ENCODE measurements around the gene SLC25A4.
A peak's percentile ranks its signal among the peaks of the same experiment; 100 is the strongest.

The SLC25A4 gene

DNA sequence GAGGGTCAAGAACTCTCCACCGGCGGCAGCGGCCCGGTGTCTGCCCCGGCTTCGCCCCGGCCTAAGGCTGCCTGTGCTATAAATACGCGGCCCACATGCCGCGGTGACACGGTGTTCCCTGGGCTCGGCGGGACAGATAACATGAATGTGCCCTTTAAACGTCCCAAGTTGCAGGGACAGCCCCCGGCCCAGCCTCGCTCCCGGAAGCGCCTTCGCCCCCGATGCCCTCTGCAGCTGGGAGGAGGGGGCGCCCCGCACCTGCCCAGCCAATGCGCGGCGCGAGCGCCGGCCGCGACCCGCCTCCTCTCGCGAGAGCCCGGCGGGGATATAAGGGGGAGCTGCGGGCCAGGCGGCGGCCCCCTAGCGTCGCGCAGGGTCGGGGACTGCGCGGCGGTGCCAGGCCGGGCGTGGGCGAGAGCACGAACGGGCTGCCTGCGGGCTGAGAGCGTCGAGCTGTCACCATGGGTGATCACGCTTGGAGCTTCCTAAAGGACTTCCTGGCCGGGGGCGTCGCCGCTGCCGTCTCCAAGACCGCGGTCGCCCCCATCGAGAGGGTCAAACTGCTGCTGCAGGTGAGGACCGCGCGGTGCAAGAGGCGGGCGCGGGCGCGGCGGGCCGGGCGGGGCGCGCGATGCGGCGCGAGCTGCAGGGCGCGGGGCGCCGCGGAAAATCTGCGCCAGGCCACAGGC lies at the start of gene SLC25A4:
TSS of gene SLC25A4 (plus strand) at position 355 of the 689 bp plus-strand sequence. CDS start at position 462, 107 bp downstream.
- Histone ChIP-seq H3K4me2 (peak within 1 kb of the TSS; percentile 85 to 95 (median 91)), H3K27me3 (peaks cover 0 to 28% (median 7%) of the 10 kb centered on the region in 11 experiments; a peak in 12 of 22 replicates), H3K9me3 (replicated peaks in 1 of 11) (no peaks in the 10 kb centered on the region), H3K4me3 (peak within 1 kb of the TSS; percentile 59 to 76 (median 70)), H4K20me1 (peaks cover 0 to 29% (median 3%) of the 10 kb centered on the region in 11 experiments; a peak in 8 of 22 replicates), H3K4me1 (peaks cover 5 to 40% (median 22%) of the 10 kb centered on the region in 10 experiments; a peak in 19 of 20 replicates), H3K36me3 (peaks cover 0 to 17% (median 0%) of the 10 kb centered on the region in 11 experiments; a peak in 6 of 22 replicates), H3K27ac (peak within 1 kb of the TSS in 10 of 11 experiments; percentile 6 to 67 (median 54); a peak in 17 of 22 replicates), H3K9ac (peak within 1 kb of the TSS; percentile 69 to 83 (median 76))
- no peak for TF ChIP-seq Cebpa-rat (IDR thresholded peaks at IDR 0.05)

DNA sequence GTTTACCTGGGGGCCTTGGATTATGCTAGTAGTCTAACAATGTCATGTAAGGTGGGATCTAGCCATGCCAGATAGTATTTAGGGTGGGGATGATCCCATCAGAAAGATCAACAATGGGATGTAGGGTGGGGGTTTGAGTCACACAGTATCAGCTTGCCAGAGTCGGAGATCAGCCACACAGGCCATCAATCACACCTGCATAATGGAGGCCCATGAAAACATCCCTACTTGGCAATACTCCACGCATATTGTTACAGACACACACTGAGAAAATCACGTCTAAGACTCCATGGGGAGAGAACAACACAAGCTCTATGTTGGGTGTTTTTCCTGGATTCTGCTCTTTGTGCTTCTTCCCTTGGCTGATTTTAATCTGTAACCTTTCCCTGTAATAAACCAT lies 49.5 kb upstream of the SLC25A4 start:
- H3K9me3 ChIP-seq (replicated peaks in 1 of 11): no peaks in the 10 kb centered on the region
- H3K4me1 ChIP-seq: peaks cover 0 to 11% (median 0%) of the 10 kb centered on the region in 10 experiments; a peak in 3 of 20 replicates
- no peak overlapping the region for H3K9ac ChIP-seq
- no peaks in the 10 kb centered on the region for H4K20me1 ChIP-seq
- no peak overlapping the region for H3K4me3 ChIP-seq
- no peak overlapping the region for H3K27ac ChIP-seq
- no peak for TF ChIP-seq Cebpa-rat (IDR thresholded peaks at IDR 0.05)
- no peaks in the 10 kb centered on the region for H3K27me3 ChIP-seq
- H3K36me3 ChIP-seq: no peaks in the 10 kb centered on the region
- H3K4me2 ChIP-seq: peak overlapping the region in 1 of 11 experiments; percentile 35; a peak in 2 of 22 replicates

DNA sequence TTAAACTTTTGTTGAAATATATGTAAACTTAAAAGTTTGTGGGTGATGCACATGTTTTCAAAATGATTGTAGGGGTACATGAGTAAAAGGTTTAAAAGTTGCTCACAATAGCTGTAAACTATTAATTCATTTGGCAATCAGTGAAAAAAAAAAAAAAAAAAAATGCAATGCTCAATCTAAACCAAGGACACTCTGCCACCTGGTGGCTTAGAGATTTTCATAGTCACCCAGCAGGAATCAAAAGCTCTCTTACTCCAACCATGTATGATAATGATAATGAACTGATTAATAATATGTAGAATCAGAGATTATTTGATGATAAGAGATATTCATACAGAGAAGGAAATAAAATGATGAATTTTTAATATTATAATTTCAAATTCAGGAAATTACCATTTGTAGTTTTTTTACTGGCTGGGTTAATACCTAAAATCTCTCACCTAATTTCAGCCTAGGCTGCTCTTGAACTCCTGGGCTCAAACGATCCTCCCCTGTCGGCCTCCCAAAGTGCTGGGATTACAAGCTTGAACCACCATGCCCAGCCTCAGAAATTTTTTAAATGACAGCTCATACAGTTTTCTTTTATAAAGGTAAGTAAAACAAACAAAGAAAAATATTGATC lies 46.9 kb upstream of the SLC25A4 start:
- H3K4me2 ChIP-seq: no peak overlapping the region
- H4K20me1 ChIP-seq: no peaks in the 10 kb centered on the region
- H3K36me3 ChIP-seq: no peaks in the 10 kb centered on the region
- peaks cover 0 to 11% (median 0%) of the 10 kb centered on the region in 10 experiments; a peak in 3 of 20 replicates for H3K4me1 ChIP-seq
- no peak for TF ChIP-seq Cebpa-rat (IDR thresholded peaks at IDR 0.05)
- no peak overlapping the region for H3K9ac ChIP-seq
- H3K27me3 ChIP-seq: no peaks in the 10 kb centered on the region
- H3K9me3 ChIP-seq (replicated peaks in 1 of 11): no peaks in the 10 kb centered on the region
- H3K4me3 ChIP-seq: no peak overlapping the region
- H3K27ac ChIP-seq: no peak overlapping the region

DNA sequence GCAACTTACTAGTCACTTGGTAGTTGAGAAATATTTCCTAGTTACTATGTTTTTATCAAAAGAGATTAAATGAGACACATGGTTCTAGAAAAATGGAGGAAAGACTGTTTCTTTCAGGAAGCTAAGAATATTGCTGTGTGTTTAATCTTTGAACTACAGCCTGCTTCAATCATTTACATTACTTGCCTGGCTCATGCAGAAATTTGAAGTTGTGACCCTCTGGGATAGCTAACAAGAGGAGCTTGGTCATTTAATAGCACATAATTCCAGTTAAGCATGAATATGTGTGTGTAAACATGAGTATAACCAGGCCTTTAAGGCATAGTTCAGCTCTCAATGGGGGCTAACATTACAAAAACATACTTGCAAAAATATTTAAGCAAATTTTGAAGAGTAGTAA lies 44.6 kb upstream of the SLC25A4 start:
- Histone ChIP-seq H3K4me2 (no peak overlapping the region), H3K9me3 (replicated peaks in 1 of 11) (no peaks in the 10 kb centered on the region), H3K36me3 (no peaks in the 10 kb centered on the region), H3K4me3 (no peak overlapping the region), H3K9ac (no peak overlapping the region), H3K27ac (no peak overlapping the region), H3K4me1 (peaks cover 0 to 2% (median 0%) of the 10 kb centered on the region in 10 experiments; a peak in 1 of 20 replicates), H3K27me3 (no peaks in the 10 kb centered on the region), H4K20me1 (no peaks in the 10 kb centered on the region)
- no peak for TF ChIP-seq Cebpa-rat (IDR thresholded peaks at IDR 0.05)

DNA sequence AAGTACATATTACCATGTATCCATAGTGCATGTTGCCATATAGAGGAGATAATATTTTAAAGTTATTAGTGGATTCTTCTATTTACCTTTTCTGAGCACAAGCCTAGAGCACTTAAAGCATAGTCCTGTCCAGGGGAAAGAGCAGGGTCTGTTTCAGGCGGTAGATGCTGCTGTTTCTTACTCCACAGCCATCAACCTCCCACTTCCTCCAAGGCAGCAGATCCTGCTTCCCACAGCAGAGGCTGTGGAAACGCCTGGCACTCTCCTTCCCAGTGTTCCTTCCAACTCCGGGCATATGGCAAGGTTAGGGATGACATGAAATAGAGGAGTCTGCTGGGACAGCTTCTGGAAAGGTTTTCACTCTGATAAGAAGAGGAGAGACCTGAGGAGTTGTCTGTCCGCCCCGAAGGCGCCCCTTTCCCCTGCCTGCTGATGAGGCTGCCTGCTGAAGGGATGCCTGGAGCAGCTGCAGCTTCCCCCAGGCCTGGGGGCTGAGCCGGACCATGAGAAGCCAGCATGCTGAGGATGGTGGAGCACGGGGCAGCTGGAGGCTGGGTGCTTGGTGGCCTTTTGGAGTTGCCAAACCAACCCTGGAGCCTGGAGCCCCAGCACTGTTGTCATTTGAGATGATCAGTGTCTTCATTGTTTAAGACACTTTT lies 43.9 kb upstream of the SLC25A4 start:
- Histone ChIP-seq H4K20me1 (no peaks in the 10 kb centered on the region), H3K27me3 (no peaks in the 10 kb centered on the region), H3K4me1 (no peaks in the 10 kb centered on the region), H3K9me3 (replicated peaks in 1 of 11) (no peaks in the 10 kb centered on the region), H3K27ac (no peak overlapping the region), H3K4me2 (no peak overlapping the region), H3K36me3 (no peaks in the 10 kb centered on the region), H3K9ac (no peak overlapping the region), H3K4me3 (no peak overlapping the region)
- no peak for TF ChIP-seq Cebpa-rat (IDR thresholded peaks at IDR 0.05)

DNA sequence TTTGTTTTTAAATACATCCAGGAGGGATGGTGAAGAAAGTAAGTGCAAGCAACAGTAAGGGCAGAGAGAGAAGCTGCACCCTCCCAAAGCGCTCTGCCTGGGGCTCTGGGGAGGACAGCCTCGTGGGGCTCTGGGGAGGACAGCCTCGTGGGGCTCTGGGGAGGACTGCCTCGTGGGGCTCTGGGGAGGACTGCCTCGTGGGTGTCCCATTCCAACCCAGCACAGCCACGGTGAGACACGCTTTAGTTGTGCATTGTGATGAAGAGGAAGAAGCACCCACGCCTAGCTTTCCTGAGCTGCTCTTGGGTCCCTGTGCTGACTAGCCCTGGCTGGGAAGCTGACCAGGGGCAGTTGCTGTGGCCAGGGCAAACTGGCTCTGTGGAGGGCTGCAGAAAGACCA lies 43.1 kb upstream of the SLC25A4 start:
- Histone ChIP-seq H3K9ac (no peak overlapping the region), H3K27me3 (no peaks in the 10 kb centered on the region), H3K27ac (no peak overlapping the region), H3K9me3 (replicated peaks in 1 of 11) (no peaks in the 10 kb centered on the region), H4K20me1 (no peaks in the 10 kb centered on the region), H3K4me2 (no peak overlapping the region), H3K4me3 (no peak overlapping the region), H3K4me1 (no peaks in the 10 kb centered on the region), H3K36me3 (no peaks in the 10 kb centered on the region)
- TF ChIP-seq Cebpa-rat (IDR thresholded peaks at IDR 0.05): no peak

DNA sequence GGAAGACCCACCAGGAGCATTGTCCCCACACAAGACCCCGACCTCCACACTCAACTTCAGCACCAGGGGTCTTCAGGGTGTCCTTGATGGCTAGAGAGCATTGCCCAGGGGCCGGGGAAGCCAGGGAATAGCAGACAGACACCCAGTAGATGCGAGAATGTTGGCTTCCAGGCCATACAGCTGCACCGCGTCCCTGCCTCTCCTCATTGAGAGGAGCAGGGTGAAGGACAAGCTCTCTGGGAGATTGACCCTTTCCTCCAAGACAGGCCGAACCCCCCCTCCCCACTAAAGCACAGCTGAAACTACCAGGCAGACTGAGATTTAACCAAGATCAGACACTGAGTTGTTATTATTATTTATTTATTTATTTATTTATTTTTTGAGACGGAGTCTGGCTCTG lies 42.6 kb upstream of the SLC25A4 start:
- no peaks in the 10 kb centered on the region for H3K27me3 ChIP-seq
- no peak overlapping the region for H3K4me2 ChIP-seq
- no peaks in the 10 kb centered on the region for H3K36me3 ChIP-seq
- H3K4me1 ChIP-seq: no peaks in the 10 kb centered on the region
- no peak overlapping the region for H3K4me3 ChIP-seq
- no peak overlapping the region for H3K9ac ChIP-seq
- no peaks in the 10 kb centered on the region for H3K9me3 ChIP-seq (replicated peaks in 1 of 11)
- no peaks in the 10 kb centered on the region for H4K20me1 ChIP-seq
- H3K27ac ChIP-seq: no peak overlapping the region
- no peak for TF ChIP-seq Cebpa-rat (IDR thresholded peaks at IDR 0.05)

DNA sequence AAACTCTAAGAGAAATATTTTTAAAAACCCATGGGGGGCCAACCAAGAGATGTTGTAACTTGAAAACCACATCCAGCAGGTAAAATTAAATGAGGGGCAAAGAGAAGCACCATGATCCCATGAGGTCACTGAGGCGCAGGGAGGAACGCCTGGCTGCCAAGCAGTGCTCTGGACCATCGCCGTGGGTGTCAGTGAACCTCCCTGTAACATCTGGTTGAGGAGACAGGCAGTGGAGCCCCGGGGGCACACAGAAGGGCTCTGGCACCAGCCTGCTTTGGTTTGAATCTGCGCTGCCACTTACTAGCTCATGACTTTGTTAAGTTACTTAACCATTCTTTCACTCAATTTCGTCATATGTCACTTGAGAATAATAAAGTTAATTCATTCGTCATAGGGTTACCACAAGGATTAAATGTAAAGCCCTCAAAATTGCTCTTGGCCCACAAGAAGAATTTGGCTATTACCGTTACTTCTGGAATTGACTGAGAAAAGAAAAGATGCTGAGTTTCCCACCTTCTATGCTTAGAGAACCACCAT lies 41.6 kb upstream of the SLC25A4 start:
- no peaks in the 10 kb centered on the region for H3K27me3 ChIP-seq
- H3K4me1 ChIP-seq: no peaks in the 10 kb centered on the region
- no peaks in the 10 kb centered on the region for H3K36me3 ChIP-seq
- no peak overlapping the region for H3K4me2 ChIP-seq
- no peaks in the 10 kb centered on the region for H3K9me3 ChIP-seq (replicated peaks in 1 of 11)
- H3K4me3 ChIP-seq: no peak overlapping the region
- no peak overlapping the region for H3K9ac ChIP-seq
- H3K27ac ChIP-seq: no peak overlapping the region
- H4K20me1 ChIP-seq: no peaks in the 10 kb centered on the region
- no peak for TF ChIP-seq Cebpa-rat (IDR thresholded peaks at IDR 0.05)

DNA sequence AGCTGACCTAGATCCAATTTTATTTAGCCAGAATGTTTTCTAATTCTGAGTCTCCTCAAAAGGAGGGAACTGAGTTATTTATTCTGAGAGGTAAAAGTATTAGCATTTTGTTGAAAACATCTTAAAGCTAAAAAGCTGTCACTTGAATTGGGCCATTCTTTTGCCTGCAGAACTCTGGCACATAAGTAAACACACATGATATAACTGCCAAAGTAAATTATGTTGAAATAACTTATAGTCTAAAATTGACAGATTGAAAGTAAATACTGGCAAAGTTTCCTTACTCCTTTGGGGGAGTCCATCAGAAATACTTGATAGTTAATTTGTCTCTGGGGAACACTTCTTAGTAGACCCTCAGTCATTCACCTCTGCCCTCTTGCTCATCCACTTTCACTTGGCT lies 38.3 kb upstream of the SLC25A4 start:
- H3K9ac ChIP-seq: no peak overlapping the region
- H3K4me1 ChIP-seq: no peaks in the 10 kb centered on the region
- no peak overlapping the region for H3K4me3 ChIP-seq
- H3K27ac ChIP-seq: no peak overlapping the region
- no peak overlapping the region for H3K4me2 ChIP-seq
- H3K9me3 ChIP-seq (replicated peaks in 1 of 11): no peaks in the 10 kb centered on the region
- H4K20me1 ChIP-seq: no peaks in the 10 kb centered on the region
- H3K36me3 ChIP-seq: no peaks in the 10 kb centered on the region
- TF ChIP-seq Cebpa-rat (IDR thresholded peaks at IDR 0.05): no peak
- H3K27me3 ChIP-seq: no peaks in the 10 kb centered on the region

All from BLaER1 treated with 17β-estradiol and CSF1 and Interleukin-3, amounts not matched to agents 10 nM and 100 nM (cell line).